Suprapubic skin (tissue), 4 donors: ENCODE measurements around the gene NFIL3. TPM values are rescaled to one million over a fixed set of nuclear protein-coding genes. Genes with fewer than 3 reads are reported as not detected.

Source experiments
- DNase-seq, 2 donors: peaks; one replicate each; pipeline ENCODE4 v3.0.0-alpha.2; 2019; ENCODE audit warnings: low spot score in 2 of 2
- H3K27ac ChIP-seq: fragments of 200-600 bp; sonication (generic); one replicate; pipeline ENCODE4 v1.5.1; 2019
- H3K27me3 ChIP-seq: fragments of 200-600 bp; sonication (generic); one replicate; pipeline ENCODE4 v1.5.1; 2019
- H3K36me3 ChIP-seq: fragments of 200-600 bp; sonication (generic); one replicate; pipeline ENCODE4 v1.5.1; 2019
- H3K4me1 ChIP-seq: fragments of 200-600 bp; sonication (generic); one replicate; pipeline ENCODE4 v1.5.1; 2019
- H3K4me3 ChIP-seq: fragments of 200-600 bp; sonication (generic); one replicate; pipeline ENCODE4 v1.5.1; 2019; ENCODE audit warnings: mild to moderate bottlenecking
- H3K9me3 ChIP-seq: fragments of 200-600 bp; sonication (generic); one replicate; pipeline ENCODE4 v1.5.1; 2019
- EP300 ChIP-seq: sonication (generic); formaldehyde crosslinking; IDR thresholded peaks from one replicate; pipeline ENCODE4 v1.6.1; 2017; ENCODE audit warnings: antibody characterized with exemption
- POLR2A ChIP-seq, 2 donors: fragments of 450-650 bp; IDR thresholded peaks; one replicate each; pipeline ENCODE4 v1.6.1; 2017; ENCODE audit warnings: antibody characterized with exemption in 2 of 2, mild to moderate bottlenecking in 2 of 2, moderate library complexity in 2 of 2
- POLR2AphosphoS5 ChIP-seq, 3 donors: sonication (generic); formaldehyde crosslinking; IDR thresholded peaks; one replicate each; pipeline ENCODE4 v1.6.1; 2017; ENCODE audit warnings: antibody characterized with exemption in 3 of 3
- WGBS: methylation state at CpG from one replicate; pipeline ENCODE4 v1.1.5; 2018; 5-methylcytosine and 5-hydroxymethylcytosine counted together
- total RNA-seq, 4 donors: library from RNA; depleted of rRNA; stranded (reverse); fragments of >200 nt; gene quantifications; one replicate each; pipeline ENCODE4 v1.1.0, GENCODE V29; 2016
- TF ChIP-seq, protein P1 (sequence below), 2 donors: fragments of 200-600 bp in 1 of 2; fragments of 450-650 bp in 1 of 2; sonication (generic) in 1 of 2; IDR thresholded peaks; one replicate each; pipeline ENCODE4 v1.5.1; 2016 to 2019; ENCODE audit warnings: antibody characterized with exemption in 2 of 2, mild to moderate bottlenecking in 1 of 2, moderate library complexity in 1 of 2

Gene NFIL3
- total RNA-seq, 4 donors from 2014 or later, result 28.0 to 58.5 (median 37.8) TPM

DNA sequence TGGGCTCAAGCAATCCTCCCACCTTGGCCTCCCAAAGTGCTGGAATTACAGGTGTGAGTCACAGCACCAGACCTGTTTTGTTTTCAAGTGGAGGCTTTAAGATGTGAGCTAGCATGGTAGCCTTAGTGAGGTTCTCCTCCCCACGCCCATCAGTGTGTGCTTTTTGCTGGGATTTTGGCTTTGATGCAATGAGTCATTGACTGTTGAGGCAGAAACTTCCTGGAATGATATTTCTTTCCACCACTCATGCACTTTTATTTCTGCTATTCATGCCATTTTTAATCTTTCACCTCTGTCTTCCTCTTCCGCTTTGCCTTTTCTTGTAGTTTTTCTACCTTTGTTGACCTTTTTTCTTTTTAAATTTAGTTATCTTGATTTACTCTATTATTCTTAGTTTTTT lies 4.2 kb upstream of the NFIL3 start:
- no peak for TF ChIP-seq POLR2AphosphoS5 (IDR thresholded peaks at IDR 0.05)
- TF ChIP-seq, protein P1, sequence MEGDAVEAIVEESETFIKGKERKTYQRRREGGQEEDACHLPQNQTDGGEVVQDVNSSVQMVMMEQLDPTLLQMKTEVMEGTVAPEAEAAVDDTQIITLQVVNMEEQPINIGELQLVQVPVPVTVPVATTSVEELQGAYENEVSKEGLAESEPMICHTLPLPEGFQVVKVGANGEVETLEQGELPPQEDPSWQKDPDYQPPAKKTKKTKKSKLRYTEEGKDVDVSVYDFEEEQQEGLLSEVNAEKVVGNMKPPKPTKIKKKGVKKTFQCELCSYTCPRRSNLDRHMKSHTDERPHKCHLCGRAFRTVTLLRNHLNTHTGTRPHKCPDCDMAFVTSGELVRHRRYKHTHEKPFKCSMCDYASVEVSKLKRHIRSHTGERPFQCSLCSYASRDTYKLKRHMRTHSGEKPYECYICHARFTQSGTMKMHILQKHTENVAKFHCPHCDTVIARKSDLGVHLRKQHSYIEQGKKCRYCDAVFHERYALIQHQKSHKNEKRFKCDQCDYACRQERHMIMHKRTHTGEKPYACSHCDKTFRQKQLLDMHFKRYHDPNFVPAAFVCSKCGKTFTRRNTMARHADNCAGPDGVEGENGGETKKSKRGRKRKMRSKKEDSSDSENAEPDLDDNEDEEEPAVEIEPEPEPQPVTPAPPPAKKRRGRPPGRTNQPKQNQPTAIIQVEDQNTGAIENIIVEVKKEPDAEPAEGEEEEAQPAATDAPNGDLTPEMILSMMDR (IDR thresholded peaks at IDR 0.05), result no peak
- no peak for TF ChIP-seq POLR2A (IDR thresholded peaks at IDR 0.05)
- no peak for TF ChIP-seq EP300
- no peaks in the 10 kb centered on the region for H3K9me3 ChIP-seq
- H3K36me3 ChIP-seq, result no peaks in the 10 kb centered on the region
- no peak for DNase-seq
- no peaks in the 10 kb centered on the region for H3K27me3 ChIP-seq
- 54% methylated on average over 2 of the region's 2 CpGs for WGBS
- no peak overlapping the region for H3K4me3 ChIP-seq
- peak overlapping the region; percentile 62 for H3K27ac ChIP-seq
- H3K4me1 ChIP-seq, result peaks cover 39% of the 10 kb centered on the region

GRCh38 chr9:91426123-91426745 lies 2.6 kb upstream of the NFIL3 start:
- Histone ChIP-seq H3K36me3 (no peaks in the 10 kb centered on the region), H3K4me3 (no peak overlapping the region), H3K27ac (no peak overlapping the region), H3K4me1 (peaks cover 51% of the 10 kb centered on the region), H3K27me3 (no peaks in the 10 kb centered on the region), H3K9me3 (no peaks in the 10 kb centered on the region)
- DNase-seq, result no peak
- TF ChIP-seq POLR2AphosphoS5 (IDR thresholded peaks at IDR 0.05) (no peak), POLR2A (IDR thresholded peaks at IDR 0.05) (no peak), EP300 (no peak)
- TF ChIP-seq, protein P1 (IDR thresholded peaks at IDR 0.05), result peak; percentile 30 to 33
- WGBS, result 24% methylated on average over 3 of the region's 3 CpGs

DNA sequence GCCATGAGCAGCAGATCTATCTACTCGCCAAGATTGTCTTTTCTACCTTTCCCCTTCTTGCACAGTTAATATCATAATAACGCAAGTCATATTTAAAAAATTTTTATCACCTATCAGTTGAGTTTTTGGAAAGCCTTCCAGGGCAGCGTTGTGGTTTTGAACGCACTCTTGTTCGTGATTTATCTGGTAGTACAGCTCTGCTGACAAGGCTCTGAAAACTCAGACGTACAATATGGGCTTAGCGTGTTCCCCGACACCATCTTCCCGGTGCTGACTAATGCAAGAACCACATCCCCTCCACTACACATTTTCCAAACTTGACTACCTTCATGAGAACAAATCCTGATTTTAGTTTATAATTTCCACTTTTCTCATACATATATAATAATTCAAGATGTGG lies 1.6 kb upstream of the NFIL3 start:
- Histone ChIP-seq H3K4me1 (peaks cover 60% of the 10 kb centered on the region), H3K27ac (peak overlapping the region; percentile 100), H3K9me3 (no peaks in the 10 kb centered on the region), H3K27me3 (no peaks in the 10 kb centered on the region), H3K4me3 (peak overlapping the region; percentile 94), H3K36me3 (no peaks in the 10 kb centered on the region)
- DNase-seq, result no peak
- no peak for TF ChIP-seq EP300
- no peak for TF ChIP-seq POLR2AphosphoS5 (IDR thresholded peaks at IDR 0.05)
- TF ChIP-seq, protein P1 (IDR thresholded peaks at IDR 0.05), result no peak
- no peak for TF ChIP-seq POLR2A (IDR thresholded peaks at IDR 0.05)
- 51% methylated on average over 9 of the region's 9 CpGs for WGBS

GRCh38 chr9:91424403-91425176 lies 958 bp upstream of the NFIL3 start:
- Histone ChIP-seq H3K36me3 (no peaks in the 10 kb centered on the region), H3K4me3 (peak overlapping the region; percentile 94), H3K27me3 (no peaks in the 10 kb centered on the region), H3K9me3 (no peaks in the 10 kb centered on the region), H3K4me1 (peaks cover 66% of the 10 kb centered on the region), H3K27ac (peak overlapping the region; percentile 100)
- 4% methylated on average over 23 of the region's 67 CpGs for WGBS
- peak; percentile 54 to 95 (median 73) for TF ChIP-seq POLR2AphosphoS5 (IDR thresholded peaks at IDR 0.05)
- TF ChIP-seq EP300, result peak; percentile 50
- TF ChIP-seq, protein P1 (IDR thresholded peaks at IDR 0.05), result peak in 1 of 2 donors; percentile 10
- peak in 1 of 2 donors; percentile 78 for TF ChIP-seq POLR2A (IDR thresholded peaks at IDR 0.05)
- peak; percentile 96 for DNase-seq
